GM18502 (cell line): ENCODE results near the gene ZNF302.
A peak's percentile ranks its signal among the peaks of the same experiment; 100 is the strongest.

ENCODE experiments used
- ATAC-seq: cut with Tn5 transposase; IDR thresholded peaks from one replicate; pipeline ENCODE4 v1.9.1; 2021; ENCODE audit warnings: mild to moderate bottlenecking; ENCODE audit not compliant: unreplicated experiment, poor library complexity

Gene ZNF302

DNA sequence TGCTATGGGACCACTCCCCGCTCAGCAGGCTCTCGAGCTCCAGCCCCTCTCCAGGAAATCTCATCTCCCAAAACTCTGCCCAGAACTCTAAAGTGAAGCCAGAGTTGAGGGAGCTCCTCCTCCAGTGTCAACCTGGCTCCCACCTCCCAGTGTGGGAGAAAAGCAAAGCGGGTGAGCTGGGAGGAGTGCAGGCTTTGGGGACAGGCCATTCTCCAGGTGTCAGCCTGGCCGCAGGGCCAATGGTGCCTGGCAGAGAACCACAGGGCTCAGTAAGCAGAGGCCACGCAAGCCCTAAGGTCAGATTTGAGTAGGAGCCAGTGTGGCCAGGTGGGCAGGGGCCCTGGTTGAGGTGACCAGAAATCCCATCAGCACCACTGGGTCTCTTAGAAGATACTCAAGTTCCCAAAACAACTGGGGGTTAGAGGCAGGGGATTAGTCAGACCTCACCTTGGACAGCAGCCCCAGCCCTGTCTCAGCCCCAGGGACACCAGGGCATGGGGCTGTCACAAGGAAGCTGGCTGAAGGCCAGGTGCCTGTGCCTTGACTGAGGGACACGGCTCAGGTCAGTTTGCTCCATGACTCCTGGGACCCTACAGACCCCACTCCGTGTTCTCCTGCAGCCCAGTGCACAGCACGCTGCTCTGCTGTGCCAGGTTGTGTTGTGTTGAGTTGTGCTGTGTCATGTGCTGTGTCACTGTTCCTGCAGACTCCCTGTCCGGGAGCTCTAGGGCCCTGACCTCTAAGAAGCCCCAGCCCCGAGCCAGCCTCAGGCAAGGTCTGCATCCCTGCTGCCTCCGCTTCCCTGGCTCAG, 53.7 kb downstream of the ZNF302 start:
- no peak for ATAC-seq

DNA sequence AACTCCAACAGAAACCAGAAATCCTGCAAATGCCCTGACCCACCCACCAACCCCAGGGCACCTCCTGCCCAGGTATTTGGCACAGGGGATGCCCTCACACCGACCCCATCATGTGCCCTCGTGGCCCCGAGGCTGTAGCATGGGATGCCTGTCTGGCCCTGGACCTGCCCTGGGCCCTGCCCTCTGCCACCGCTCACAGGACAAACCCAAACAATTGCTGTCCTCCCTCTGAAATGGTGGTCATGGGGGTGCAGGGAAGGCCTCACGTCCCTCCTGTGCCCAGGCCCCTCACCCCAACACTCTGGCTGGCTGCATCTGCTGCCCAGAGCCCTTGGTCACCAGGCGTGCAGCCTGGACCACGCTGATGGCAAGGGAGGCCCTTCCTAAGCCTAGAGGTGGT, 54.5 kb downstream of the ZNF302 start:
- ATAC-seq = no peak

DNA sequence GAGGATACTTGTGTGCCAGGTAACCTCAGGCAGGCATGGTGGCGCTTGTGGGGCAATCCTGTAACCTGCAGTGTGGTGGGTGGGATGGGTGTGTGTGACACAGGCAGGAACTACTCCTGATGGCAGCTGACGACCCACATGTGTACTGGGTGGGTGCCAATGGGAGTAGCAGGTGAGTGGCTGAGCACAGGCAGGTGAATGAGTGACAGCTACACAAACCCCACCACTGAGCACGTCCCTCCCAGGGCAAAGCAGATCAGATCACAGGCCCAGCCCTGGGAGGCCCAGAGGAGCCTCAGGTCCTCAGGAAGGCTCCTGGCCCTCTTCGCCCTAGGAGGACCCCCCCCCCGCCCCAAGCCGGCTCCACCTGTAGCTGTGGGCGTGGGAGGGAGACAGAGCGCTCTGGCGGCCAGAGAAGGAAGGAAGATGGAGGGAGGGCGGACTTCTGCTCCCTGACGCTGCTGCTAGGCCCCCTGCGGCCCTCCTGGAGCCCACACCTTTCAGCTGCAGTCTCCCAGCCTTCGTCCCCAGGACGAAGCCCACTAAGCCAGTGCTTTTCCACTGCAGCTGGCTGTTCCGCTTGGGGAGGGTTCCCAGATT, 55.2 kb downstream of the ZNF302 start:
- ATAC-seq = no peak

DNA sequence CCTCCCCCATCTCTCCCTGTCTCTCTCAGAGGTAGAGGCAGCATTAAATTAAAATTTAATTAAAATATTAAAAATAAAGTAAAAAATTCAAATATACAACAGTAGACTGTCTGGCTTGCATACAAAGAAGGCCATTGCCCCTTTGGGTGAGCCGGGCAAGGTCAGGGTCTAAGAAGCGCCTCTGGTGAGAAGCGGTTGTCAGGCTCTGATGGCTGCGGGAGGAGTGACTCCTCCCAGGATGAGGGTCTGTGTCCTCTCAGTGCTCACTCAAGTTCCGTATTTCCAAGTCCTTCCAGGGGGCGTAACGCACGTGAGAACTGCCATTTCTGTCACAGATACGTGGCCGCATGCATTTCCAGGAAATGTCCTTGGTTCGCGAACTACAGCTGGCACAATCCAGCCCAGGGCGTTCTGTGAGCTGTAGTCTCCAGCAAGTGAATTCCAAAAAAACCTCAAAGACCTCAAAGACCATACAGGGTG, 55.8 kb downstream of the ZNF302 start:
- peak; percentile 19 for ATAC-seq

DNA sequence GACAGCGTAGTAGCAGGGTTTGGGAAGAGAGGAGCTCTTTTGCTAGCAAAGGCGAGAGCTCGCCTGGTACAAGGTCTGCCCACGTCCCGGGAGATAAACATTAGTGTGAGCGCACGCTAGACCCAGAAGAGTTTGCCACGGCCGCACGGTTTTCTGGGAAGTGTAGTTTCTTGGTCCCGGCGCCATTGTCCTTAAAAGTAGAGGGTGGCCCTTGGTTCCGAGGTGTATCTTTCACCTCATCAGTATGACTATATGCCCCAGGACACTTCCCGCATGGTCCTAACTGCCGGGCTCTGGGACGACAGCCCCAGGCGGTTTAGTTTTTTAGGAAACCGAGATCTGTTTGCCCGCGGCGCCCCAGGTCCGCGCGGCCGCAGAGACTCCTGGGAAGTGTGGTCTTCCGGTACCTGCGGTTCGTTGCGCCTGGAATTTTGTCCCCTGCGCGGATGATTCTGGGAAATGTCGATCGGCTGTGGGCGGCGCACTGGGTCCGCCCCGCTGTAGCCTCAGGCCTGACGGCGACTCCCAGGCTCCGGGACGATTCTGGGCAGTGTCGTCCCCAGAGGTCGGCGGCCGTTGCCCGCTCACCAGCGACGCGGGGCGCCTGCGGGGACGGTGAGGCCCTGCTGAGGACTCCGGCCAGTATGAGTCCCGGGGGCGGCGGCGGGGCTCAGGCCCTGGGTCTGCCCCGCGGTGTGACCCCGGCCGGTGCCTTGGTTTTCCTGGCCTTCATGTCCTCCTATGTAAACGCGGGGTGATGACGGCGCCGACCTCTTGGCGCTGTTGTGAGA, 56.5 kb downstream of the ZNF302 start, which contains the start of gene ZNF181:
Gene ZNF181, plus strand, starts transcription at position 498 of the 791 bp plus-strand sequence. CDS start 795 bp downstream, outside the sequence.
- ATAC-seq = peak; percentile 84

DNA sequence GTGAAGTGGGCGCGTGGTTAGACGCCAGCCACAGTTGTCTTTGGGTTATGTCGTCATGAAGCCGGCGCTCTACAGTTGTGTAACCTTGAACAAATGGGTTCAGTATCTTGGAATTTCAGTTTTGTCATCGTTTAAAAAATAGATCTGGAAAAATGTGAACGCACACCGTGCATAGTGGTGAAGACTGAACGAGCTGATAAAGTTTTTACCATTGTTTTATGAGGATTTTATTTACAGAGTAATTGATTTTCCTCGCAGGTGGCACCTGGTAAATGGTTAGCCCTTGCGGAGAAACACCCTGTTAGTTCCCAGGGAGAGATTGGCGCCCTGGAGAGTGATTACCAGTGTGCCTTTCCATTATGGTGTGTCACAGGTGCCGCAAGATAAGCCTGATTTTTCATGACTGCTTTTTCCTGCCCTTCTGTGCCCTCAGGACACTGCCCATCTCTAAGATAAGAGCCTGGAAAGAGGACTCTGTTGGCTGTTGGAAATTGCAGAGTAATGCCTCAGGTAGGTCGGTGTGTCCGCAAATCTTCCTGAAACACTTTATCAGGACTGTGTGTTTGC, 57.1 kb downstream of the ZNF302 start:
- no peak for ATAC-seq
